ENCODE measurements around the gene EXOC3L4.
"Not testable (repeated sequence)": the region's sequence is repeated elsewhere in the genome, so short reads cannot be mapped to it uniquely, and the experiment has no call there.

Gene EXOC3L4

DNA sequence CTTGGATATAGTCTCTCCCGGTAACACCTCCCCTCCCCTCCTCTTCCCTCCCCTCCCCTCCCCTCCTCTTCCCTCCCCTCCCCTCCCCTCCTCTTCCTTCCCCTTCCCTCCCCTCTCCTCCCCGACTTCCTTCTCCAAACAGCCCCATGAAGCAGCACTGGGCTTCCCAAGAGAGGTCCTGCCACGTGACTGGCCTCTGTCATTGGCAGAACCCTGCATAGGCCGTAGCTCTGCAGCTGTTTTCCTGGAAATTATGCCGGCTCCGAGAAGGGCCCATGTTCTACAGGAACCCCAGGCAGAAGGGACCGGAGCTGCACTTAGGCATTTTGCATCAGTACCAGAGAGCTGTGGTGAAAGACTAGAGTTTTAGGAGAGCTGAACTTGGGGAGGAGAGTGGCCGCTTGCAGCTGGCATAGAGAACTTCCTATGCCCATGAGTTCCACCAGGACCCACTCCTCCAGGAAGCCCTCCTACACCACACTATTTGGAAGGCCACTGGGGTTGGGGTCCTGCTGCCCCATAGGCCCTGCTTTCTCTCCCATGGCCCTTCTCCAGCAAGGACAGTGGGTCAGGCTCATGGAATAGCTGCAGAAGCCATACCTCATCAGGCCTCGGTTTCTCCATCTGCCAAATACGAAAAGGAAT is 23.6 kb downstream of the EXOC3L4 start:
- H3K27ac Mint-ChIP-seq, result no peak overlapping the region
- DNase-seq (ENCODE audit: low spot score in 2 of 2) (no peak), ATAC-seq (no peak)
- H3K9me3 Mint-ChIP-seq, result no peaks in the 10 kb centered on the region
- H3K4me3 Mint-ChIP-seq, result no peak overlapping the region
- no peaks in the 10 kb centered on the region for H3K36me3 Mint-ChIP-seq
- peaks cover 11% of the 10 kb centered on the region for H3K4me1 Mint-ChIP-seq

DNA sequence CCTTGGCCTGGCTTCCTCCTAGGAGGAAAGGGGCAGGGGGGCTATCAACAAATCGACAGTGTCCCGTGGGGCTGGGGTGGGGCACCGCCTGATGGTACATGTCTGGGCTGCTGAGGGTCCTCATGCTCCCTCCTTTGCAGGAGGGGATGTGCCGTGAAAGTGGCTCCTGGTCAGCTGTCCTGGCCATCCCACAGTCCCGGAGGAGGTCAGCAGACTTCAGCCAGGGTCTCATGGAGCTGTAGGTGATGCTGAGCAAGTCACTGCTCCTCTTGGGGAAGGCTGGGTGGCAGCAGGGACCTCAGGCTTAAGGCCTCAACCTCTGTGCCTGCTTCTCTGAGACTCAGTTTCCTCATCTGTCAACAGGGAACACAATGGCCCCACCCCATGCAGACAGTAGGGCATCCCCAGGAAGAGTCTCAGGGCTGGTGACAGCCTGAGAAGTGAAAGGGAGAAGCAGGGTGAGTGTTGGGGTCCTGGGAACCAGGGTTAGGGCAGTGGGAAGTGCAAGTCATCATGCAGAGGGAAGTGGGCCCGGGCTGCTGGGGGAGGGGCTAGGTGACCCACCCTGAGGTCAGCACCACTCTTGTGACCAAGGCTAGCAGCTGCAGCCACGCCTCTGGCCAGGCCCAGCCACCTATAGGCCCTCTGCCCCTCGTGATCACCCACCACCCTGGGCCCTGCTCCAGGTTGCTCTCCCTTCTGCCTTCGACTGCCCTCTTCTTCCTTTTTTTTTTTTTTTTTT is 24.3 kb downstream of the EXOC3L4 start:
- DNase-seq (ENCODE audit: low spot score in 2 of 2), result no peak
- no peaks in the 10 kb centered on the region for H3K36me3 Mint-ChIP-seq

DNA sequence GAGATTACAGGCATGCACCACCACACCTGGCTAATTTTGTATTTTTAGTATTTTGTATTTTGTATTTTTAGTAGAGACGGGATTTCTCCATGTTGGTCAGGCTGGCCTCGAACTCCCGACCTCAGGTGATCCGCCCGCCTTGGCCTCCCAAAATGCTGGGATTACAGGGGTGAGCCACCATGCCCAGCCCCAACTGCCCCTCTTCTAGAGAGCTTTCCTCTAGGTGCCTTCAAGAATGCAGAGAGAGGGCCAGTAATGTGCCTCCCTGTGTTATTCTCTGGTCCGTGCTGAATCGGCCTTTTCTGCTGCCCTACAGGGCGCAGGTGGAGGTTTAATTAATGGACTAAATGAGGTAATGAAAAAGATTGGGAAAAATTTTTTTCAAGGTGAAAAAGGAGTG is 25.0 kb downstream of the EXOC3L4 start:
- not testable (repeated sequence) for ATAC-seq; H3K27ac Mint-ChIP-seq; H3K9me3 Mint-ChIP-seq; H3K36me3 Mint-ChIP-seq; DNase-seq (ENCODE audit: low spot score in 2 of 2); H3K4me3 Mint-ChIP-seq
- peaks cover 17% of the 10 kb centered on the region for H3K4me1 Mint-ChIP-seq

More for the DNA sequence above, 24.3 kb downstream of the EXOC3L4 start:
- Mint-ChIP-seq H3K9me3 (no peaks in the 10 kb centered on the region), H3K4me3 (no peak overlapping the region), H3K4me1 (peaks cover 11% of the 10 kb centered on the region), H3K27ac (no peak overlapping the region)
- no peak for ATAC-seq

DNA sequence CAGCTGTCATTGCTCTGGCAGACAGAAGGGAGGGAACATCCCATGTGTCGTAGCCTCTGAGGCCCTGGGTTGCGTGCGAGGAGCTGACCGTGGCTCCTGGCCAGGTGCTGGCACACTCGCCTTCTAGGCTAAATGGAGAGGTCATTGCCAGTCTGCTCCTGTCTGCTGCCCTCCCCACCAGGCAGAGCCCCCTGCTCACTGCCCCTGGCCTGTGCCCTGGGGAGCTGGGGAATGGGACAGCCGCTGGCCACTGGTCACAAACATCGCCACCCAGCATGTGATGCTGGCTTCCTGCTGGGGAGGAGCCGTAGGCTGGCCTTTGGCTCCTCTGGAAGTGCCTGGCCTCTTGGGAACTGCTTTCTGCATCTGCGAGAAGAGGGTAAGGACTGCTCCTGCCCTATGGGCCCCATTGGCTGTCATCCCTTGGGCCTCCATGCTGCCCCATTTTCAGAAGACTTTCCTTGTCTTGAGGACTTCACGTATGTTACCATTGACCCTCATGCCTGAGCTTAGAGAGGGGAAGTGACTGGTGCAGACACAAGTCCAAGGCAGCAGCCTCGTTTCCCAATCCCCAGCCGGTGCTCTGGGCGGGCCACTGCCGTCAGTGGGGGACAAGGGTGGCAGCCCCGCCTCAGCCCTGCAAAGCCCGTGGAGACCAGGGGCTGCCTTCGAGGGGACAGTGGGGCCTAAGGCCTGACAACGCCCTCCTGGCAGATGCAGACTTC is 26.8 kb downstream of the EXOC3L4 start:
- DNase-seq (ENCODE audit: low spot score in 2 of 2) (no peak), ATAC-seq (no peak)
- Mint-ChIP-seq H3K9me3 (no peaks in the 10 kb centered on the region), H3K4me3 (no peak overlapping the region), H3K4me1 (peaks cover 6% of the 10 kb centered on the region), H3K36me3 (no peaks in the 10 kb centered on the region), H3K27ac (no peak overlapping the region)

DNA sequence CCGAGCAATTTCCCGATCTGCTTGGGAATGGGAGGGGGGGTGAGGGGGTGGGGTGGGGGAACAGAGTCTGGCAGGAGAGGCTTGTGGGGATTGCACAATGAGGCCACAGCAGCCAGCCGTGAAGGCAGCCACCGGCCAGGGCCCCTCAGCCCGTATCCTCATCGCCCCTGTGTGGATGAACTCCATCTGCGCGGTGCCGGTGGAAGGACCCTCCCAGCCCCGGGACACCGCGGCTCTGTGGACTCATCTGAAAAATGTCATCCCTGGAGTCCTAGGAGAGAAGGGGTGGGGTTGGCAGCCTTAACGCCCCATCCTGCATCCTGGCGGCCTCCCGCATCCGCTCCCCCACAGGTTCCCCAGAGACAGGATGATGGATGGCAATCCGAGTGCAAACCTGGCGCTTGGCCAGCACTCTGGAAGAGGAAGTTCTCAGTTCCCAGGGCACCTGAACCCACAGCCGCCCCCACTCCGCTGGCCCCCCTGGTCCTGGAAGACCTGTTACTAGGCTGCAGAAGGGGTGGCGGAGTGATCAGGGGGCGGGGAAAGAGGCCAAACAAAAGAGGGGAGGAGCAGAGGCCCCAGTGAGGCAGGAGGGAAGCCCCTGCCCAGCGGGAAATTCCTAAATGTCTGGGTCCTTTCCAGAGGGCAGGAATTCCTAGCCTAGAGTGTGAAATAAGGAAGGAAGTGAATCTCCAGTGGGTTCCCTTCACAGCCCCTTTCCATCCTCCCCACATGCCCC is 27.5 kb downstream of the EXOC3L4 start:
- H3K27ac Mint-ChIP-seq, result no peak overlapping the region
- DNase-seq (ENCODE audit: low spot score in 2 of 2) (no peak), ATAC-seq (no peak)
- peak overlapping the region; percentile 51 for H3K4me3 Mint-ChIP-seq
- peaks cover 6% of the 10 kb centered on the region for H3K4me1 Mint-ChIP-seq
- no peaks in the 10 kb centered on the region for H3K9me3 Mint-ChIP-seq
- H3K36me3 Mint-ChIP-seq, result no peaks in the 10 kb centered on the region

DNA sequence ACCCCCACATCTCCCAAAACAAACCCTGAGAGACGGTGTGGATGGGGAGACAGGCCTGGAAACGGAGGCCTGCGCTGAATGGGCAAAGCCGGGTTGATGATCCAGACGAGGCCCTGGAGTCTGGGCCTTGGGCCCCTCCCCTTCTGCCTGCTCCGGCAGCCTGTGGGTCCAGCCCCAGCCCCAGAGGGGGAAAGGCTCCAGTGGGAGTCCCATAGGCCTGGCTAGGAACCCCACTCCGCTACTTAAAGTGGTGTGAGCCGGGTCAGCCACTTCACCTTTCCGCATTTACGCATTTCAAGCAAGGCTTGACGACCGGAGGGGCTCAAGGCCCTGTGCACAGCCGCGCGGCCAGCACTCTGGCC is 28.0 kb downstream of the EXOC3L4 start:
- peak overlapping the region; percentile 51 for H3K4me3 Mint-ChIP-seq

DNA sequence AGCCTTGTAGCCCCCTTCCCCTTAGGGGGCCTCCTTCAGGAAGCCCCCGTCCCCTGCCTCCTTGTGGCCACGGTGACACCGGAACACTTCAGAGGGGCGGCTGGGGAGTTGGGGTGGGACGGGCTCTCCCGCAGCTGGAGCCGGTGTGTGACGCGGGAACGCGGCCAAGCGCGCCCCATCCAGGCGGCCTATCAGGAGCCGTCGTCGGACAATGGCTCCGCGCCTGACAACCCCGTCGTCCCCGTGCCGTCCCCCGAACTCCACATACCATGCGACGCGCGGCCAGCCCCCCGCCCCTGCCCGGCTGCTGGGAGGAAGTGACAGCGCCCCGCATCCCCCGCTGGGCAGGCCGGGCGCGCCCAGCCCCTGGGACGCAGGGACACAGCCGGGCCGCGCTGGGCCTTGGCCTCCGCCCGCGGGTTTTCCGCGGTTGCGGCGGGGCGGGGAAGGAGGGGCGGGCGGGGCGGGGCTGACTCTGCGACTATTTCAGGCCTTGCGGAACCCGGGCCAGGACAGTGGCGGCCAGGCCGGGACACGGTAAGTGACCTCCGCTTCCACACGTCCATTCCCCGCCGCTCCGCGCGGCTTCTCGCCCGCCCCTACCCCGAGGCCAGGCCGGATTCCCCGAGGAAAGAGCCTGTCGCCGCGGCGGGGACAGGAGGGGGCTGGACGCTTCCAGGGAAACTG is 28.6 kb downstream of the EXOC3L4 start, which contains the start of gene TNFAIP2:
Gene TNFAIP2 (plus strand): TSS at position 515 of the 687 bp plus-strand sequence. CDS start 2,997 bp downstream, outside the sequence.
- no peaks in the 10 kb centered on the region for H3K36me3 Mint-ChIP-seq
- ATAC-seq (peak; percentile 29), DNase-seq (ENCODE audit: low spot score in 2 of 2) (no peak)
- H3K9me3 Mint-ChIP-seq, result no peaks in the 10 kb centered on the region
- H3K4me1 Mint-ChIP-seq, result peaks cover 6% of the 10 kb centered on the region
- H3K27ac Mint-ChIP-seq, result no peak within 1 kb of the TSS
- peak within 1 kb of the TSS; percentile 51 for H3K4me3 Mint-ChIP-seq

More for the DNA sequence above, 28.0 kb downstream of the EXOC3L4 start:
- no peaks in the 10 kb centered on the region for H3K36me3 Mint-ChIP-seq
- H3K9me3 Mint-ChIP-seq, result no peaks in the 10 kb centered on the region
- ATAC-seq (no peak), DNase-seq (ENCODE audit: low spot score in 2 of 2) (no peak)
- no peak overlapping the region for H3K27ac Mint-ChIP-seq
- peaks cover 6% of the 10 kb centered on the region for H3K4me1 Mint-ChIP-seq

DNA sequence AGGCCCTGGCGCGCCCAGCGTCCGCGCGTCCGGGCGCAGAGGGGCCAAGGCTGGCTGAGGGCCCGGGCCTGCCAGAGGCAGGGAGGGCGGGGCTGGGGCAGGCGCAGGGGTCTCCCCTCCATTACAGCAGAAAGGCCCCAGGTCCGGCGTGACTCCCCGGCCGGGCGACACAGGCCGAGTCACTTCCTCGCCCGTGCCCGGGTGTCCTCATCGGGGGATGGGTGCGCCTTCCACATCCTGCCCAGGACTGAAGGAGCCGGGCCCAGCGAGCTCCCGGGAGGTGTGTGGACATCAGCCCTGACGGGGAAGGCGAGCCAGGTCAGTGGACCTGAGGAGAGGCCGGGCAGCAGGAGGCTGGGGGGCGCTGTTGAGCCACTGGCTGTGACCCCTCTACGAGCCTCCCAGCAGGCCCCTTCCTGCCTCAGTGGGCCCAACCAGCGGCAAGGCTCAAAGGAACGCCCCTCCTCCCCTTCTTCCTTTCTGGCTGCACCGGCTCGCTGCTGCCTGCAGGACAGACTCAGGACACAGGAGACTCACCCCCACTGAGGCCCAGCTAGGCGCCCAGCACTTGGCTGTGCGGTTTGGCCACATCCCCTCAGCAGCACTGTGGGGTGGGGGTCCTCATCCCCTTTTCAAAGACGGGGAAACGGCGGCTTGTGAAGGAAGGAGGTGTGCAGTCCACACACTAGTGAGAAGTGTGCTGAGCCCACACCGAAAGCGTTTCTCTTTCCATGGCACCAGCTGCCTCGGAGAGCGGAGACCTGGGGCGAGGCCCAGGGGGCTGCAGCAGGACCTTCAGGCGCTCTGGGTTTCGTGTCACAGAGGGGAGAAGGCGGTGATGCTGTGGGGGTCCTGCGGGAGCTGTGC is 29.3 kb downstream of the EXOC3L4 start:
- Mint-ChIP-seq H3K27ac (no peak overlapping the region), H3K4me1 (peaks cover 6% of the 10 kb centered on the region), H3K36me3 (no peaks in the 10 kb centered on the region), H3K9me3 (no peaks in the 10 kb centered on the region), H3K4me3 (peak overlapping the region; percentile 51)
- peak; percentile 9 for ATAC-seq
- DNase-seq (ENCODE audit: low spot score in 2 of 2), result no peak

DNA sequence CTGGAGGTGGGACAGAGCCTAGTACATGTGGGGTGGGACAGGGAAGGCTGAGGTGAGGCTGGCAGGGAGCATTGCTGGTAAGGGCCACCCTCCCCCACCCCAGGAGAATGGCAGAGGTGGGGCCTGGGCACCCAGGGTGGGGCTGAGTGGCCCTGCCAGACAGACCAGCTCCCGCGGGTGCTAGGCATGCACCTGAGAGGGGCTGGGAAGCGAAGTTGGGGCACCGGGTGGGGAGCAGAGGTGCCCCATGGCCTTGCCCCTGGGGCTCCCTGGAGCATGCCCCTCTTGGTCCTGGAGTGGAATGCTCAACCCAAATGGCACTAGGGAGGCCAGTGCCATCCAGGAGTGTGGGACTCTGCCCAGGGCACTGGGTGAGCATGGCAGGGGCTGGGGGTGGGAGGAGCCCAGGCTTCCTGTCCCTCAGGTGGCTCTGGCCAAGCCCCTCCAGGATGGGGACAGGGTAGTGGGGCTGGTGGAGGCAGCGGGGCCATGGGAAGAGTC is 30.0 kb downstream of the EXOC3L4 start:
- no peak for DNase-seq (ENCODE audit: low spot score in 2 of 2)
- peak overlapping the region; percentile 51 for H3K4me3 Mint-ChIP-seq
- no peak overlapping the region for H3K27ac Mint-ChIP-seq

DNA sequence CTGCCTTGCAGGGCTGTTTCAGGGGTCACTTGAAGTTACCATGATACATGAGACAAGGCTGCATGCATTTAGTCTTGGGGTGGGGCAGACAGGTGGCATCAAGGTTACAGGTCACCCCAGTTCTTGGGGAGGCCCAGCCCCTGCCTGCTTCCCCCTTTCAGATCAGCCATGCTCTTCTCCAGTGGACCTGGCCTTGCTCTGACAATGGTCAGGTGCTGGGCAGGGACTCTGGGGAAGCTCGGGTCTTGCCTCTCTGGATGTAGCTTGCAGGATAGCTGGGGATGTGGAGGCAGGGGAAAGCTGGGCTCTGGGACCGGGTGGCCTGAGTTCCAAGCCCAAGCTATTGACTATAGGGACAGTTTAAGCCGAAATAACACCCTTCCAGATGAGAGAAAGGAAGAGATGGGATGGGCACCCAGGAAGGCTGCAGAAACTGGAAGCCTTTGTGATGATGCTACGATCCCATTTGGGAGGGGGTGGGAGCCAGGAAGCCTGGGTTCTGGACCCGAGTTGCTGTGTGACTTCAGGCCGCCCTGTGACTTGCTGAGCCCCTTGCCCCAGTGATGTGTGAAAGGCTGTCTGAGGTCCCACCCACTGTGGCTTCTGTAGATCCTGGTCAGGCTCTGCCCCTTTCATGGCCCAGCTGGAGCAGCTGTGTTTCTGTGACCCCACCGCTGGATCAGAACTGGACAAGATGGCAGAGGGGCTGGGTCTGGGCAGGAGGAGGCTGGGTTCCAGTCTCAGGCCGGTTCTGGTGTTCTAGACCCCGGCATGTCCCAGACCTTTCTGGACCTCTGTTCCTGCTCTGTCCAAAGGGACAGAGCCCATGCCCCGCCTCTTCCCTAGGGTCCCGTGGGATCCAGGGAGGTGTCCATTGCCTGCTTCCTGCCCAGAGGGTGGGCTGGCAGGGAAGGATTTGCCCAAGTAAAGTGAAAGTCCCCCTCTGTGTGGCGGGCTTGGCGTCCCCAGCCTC is 30.9 kb downstream of the EXOC3L4 start:
- H3K4me1 Mint-ChIP-seq, result peaks cover 6% of the 10 kb centered on the region

More for the DNA sequence above, 30.0 kb downstream of the EXOC3L4 start:
- Mint-ChIP-seq H3K9me3 (no peaks in the 10 kb centered on the region), H3K4me1 (peaks cover 6% of the 10 kb centered on the region), H3K36me3 (no peaks in the 10 kb centered on the region)
- ATAC-seq, result no peak

DNA sequence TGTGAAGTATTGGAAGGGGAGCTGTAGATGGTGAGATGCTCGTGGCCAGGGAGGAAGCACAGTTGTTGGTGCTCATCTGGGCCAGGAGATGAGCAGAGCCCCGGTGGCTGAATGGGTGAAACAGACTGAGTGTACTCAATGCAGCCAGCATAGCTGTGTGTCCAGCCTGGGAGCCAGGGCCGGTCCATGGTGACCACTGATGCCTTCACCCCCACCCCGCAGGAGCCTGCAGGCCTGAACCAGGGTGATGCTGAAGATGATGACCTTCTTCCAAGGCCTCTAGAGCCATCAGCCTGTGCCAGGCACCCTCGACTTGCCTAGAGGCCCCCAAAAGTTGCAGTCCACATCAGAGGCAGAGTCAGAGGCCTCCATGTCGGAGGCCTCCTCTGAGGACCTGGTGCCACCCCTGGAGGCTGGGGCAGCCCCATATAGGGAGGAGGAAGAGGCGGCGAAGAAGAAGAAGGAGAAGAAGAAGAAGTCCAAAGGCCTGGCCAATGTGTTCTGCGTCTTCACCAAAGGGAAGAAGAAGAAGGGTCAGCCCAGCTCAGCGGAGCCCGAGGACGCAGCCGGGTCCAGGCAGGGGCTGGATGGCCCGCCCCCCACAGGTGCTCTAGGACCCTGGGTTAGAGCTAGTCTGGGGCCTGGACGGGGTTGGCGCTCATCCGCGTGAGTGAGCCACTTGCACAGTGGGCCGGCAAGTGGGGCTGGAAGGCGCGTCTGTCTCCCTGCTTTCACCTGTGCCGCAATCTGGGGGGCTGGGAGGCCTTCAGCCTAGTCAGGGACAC is 31.8 kb downstream of the EXOC3L4 start:
- no peak overlapping the region for H3K4me3 Mint-ChIP-seq
- peaks cover 6% of the 10 kb centered on the region for H3K4me1 Mint-ChIP-seq
- no peak for DNase-seq (ENCODE audit: low spot score in 2 of 2)
- no peaks in the 10 kb centered on the region for H3K36me3 Mint-ChIP-seq
- no peak for ATAC-seq
- H3K9me3 Mint-ChIP-seq, result no peaks in the 10 kb centered on the region
- no peak overlapping the region for H3K27ac Mint-ChIP-seq

More for the DNA sequence above, 30.9 kb downstream of the EXOC3L4 start:
- Mint-ChIP-seq H3K36me3 (no peaks in the 10 kb centered on the region), H3K27ac (no peak overlapping the region), H3K4me3 (no peak overlapping the region), H3K9me3 (no peaks in the 10 kb centered on the region)
- no peak for ATAC-seq
- no peak for DNase-seq (ENCODE audit: low spot score in 2 of 2)

DNA sequence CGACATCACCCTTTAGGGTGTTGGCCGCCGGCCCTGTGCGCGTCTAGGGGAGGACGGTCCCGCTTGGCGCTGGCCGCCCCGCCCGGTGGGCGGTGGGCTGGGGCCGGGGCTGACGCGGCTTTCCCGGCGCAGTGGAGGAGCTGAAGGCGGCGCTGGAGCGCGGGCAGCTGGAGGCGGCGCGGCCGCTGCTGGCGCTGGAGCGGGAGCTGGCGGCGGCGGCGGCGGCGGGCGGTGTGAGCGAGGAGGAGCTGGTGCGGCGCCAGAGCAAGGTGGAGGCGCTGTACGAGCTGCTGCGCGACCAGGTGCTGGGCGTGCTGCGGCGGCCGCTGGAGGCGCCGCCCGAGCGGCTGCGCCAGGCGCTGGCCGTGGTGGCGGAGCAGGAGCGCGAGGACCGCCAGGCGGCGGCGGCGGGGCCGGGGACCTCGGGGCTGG is 32.4 kb downstream of the EXOC3L4 start:
- Mint-ChIP-seq H3K36me3 (no peaks in the 10 kb centered on the region), H3K4me3 (no peak overlapping the region), H3K27ac (no peak overlapping the region), H3K9me3 (no peaks in the 10 kb centered on the region), H3K4me1 (peaks cover 6% of the 10 kb centered on the region)
- ATAC-seq (no peak), DNase-seq (ENCODE audit: low spot score in 2 of 2) (no peak)
